Mucosa of stomach (tissue), 1 donor: Measurements from ENCODE around the gene CACNB3.
"Not testable (repeated sequence)": the region's sequence is repeated elsewhere in the genome, so short reads cannot be mapped to it uniquely, and the experiment has no call there.

Experiments
- H3K27me3 ChIP-seq: one replicate; pipeline ENCODE4 v1.7.0; 2013; ENCODE audit warnings: mild to moderate bottlenecking, low read length; ENCODE audit not compliant: control insufficient read depth, insufficient read depth
- H3K36me3 ChIP-seq: one replicate; pipeline ENCODE4 v1.7.0; 2013; ENCODE audit warnings: low read length; ENCODE audit not compliant: control insufficient read depth, insufficient read depth
- H3K4me1 ChIP-seq: one replicate; pipeline ENCODE4 v1.7.0; 2013; ENCODE audit warnings: mild to moderate bottlenecking, low read length; ENCODE audit not compliant: control insufficient read depth, insufficient read depth
- H3K4me3 ChIP-seq: one replicate; pipeline ENCODE4 v1.7.0; 2013; ENCODE audit warnings: low read length
- H3K9ac ChIP-seq: one replicate; pipeline ENCODE4 v1.7.0; 2013; ENCODE audit warnings: mild to moderate bottlenecking, low read length, moderate library complexity
- H3K9me3 ChIP-seq: one replicate; pipeline ENCODE4 v1.7.0; 2013; ENCODE audit warnings: mild to moderate bottlenecking, low read length, moderate library complexity; ENCODE audit not compliant: control insufficient read depth
- donor health status: Pancreatic carcinoma.

Gene CACNB3

DNA sequence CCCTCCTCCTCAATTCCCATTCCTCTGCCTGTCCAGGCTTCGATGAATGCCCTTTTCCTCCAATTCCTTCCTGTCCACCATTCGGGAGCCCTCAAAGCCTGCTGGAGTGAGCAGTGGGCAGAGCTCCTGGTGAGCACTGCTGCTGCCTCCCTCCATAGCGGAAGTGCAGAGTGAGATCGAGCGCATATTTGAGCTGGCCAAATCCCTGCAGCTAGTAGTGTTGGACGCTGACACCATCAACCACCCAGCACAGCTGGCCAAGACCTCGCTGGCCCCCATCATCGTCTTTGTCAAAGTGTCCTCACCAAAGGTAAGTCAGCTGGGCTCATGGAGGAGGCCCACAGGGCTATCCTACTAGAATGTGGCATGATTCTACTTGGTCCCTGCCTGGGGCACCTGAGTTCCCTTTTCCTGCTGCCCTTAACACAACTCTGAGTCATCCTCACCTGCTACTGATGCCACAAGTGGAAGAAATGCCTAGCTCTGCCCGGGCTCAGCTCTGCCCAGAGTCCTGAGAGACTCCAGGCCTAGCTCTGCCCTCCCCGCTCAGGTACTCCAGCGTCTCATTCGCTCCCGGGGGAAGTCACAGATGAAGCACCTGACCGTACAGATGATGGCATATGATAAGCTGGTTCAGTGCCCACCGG is 8.0 kb downstream of the CACNB3 start:
- H3K27me3 ChIP-seq: no peaks in the 10 kb centered on the region
- peaks cover 20% of the 10 kb centered on the region for H3K36me3 ChIP-seq
- H3K4me3 ChIP-seq: no peak overlapping the region
- no peaks in the 10 kb centered on the region for H3K9me3 ChIP-seq
- H3K9ac ChIP-seq: no peak overlapping the region
- peaks cover 12% of the 10 kb centered on the region for H3K4me1 ChIP-seq

DNA sequence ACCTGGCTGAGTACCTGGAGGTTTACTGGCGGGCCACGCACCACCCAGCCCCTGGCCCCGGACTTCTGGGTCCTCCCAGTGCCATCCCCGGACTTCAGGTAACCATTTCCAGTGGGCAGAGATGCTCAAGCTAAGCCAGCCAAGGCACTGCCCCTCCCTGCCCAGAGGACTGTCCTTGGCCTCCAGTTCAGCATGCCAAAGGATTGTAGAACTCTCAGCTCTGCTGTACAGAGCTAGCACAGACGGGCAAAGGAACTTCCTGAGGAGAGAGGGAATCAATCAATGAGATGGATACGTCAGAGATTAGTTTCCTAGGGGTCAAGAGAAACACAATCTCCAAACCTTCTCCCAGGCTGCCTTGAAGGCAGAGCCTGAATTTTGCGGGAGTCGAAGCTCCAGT is 8.7 kb downstream of the CACNB3 start:
- H3K9me3 ChIP-seq: no peaks in the 10 kb centered on the region
- peaks cover 24% of the 10 kb centered on the region for H3K36me3 ChIP-seq
- H3K9ac ChIP-seq: no peak overlapping the region
- H3K4me3 ChIP-seq: no peak overlapping the region
- H3K4me1 ChIP-seq: peaks cover 12% of the 10 kb centered on the region
- H3K27me3 ChIP-seq: no peaks in the 10 kb centered on the region

DNA sequence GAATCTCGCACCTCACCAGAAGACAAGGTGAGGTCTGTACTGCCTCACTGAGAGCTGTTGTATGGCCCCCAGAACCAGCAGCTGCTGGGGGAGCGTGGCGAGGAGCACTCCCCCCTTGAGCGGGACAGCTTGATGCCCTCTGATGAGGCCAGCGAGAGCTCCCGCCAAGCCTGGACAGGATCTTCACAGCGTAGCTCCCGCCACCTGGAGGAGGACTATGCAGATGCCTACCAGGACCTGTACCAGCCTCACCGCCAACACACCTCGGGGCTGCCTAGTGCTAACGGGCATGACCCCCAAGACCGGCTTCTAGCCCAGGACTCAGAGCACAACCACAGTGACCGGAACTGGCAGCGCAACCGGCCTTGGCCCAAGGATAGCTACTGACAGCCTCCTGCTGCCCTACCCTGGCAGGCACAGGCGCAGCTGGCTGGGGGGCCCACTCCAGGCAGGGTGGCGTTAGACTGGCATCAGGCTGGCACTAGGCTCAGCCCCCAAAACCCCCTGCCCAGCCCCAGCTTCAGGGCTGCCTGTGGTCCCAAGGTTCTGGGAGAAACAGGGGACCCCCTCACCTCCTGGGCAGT is 9.3 kb downstream of the CACNB3 start:
- H3K36me3 ChIP-seq: peaks cover 29% of the 10 kb centered on the region
- H3K9me3 ChIP-seq: no peaks in the 10 kb centered on the region
- no peaks in the 10 kb centered on the region for H3K27me3 ChIP-seq
- no peak overlapping the region for H3K4me3 ChIP-seq
- peaks cover 12% of the 10 kb centered on the region for H3K4me1 ChIP-seq
- no peak overlapping the region for H3K9ac ChIP-seq

DNA sequence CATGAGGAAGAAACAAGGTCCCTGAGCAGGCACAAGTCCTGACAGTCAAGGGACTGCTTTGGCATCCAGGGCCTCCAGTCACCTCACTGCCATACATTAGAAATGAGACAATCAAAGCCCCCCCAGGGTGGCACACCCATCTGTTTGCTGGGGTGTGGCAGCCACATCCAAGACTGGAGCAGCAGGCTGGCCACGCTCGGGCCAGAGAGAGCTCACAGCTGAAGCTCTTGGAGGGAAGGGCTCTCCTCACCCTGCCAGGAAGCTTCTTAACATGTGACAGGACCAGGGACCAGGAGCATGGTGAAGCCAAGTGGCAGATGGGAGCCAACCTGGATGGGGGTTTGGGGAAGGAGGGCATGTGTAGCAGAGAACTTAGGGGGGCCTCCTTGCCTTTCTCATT is 10.0 kb downstream of the CACNB3 start:
- no peaks in the 10 kb centered on the region for H3K9me3 ChIP-seq
- H3K4me3 ChIP-seq: no peak overlapping the region
- no peak overlapping the region for H3K9ac ChIP-seq
- H3K36me3 ChIP-seq: peaks cover 30% of the 10 kb centered on the region
- no peaks in the 10 kb centered on the region for H3K27me3 ChIP-seq
- peaks cover 9% of the 10 kb centered on the region for H3K4me1 ChIP-seq

GRCh38 chr12:48828841-48829575 is 10.7 kb downstream of the CACNB3 start:
- H3K36me3 ChIP-seq: peaks cover 30% of the 10 kb centered on the region

GRCh38 chr12:48831257-48831656 is 13.0 kb downstream of the CACNB3 start:
- Histone ChIP-seq H3K27me3 (no peaks in the 10 kb centered on the region), H3K4me1 (no peaks in the 10 kb centered on the region), H3K4me3 (no peak overlapping the region), H3K9me3 (no peaks in the 10 kb centered on the region), H3K9ac (no peak overlapping the region), H3K36me3 (peaks cover 30% of the 10 kb centered on the region)

More at GRCh38 chr12:48828841-48829575, 10.7 kb downstream of the CACNB3 start:
- H3K4me3 ChIP-seq: no peak overlapping the region
- H3K9me3 ChIP-seq: no peaks in the 10 kb centered on the region
- no peaks in the 10 kb centered on the region for H3K27me3 ChIP-seq
- H3K9ac ChIP-seq: no peak overlapping the region
- H3K4me1 ChIP-seq: peaks cover 2% of the 10 kb centered on the region

GRCh38 chr12:48832321-48833060 is 14.2 kb downstream of the CACNB3 start:
- Histone ChIP-seq H3K4me3 (no peak overlapping the region), H3K9me3 (no peaks in the 10 kb centered on the region), H3K36me3 (peaks cover 34% of the 10 kb centered on the region), H3K4me1 (no peaks in the 10 kb centered on the region), H3K9ac (no peak overlapping the region), H3K27me3 (no peaks in the 10 kb centered on the region)

GRCh38 chr12:48838048-48838447 is 19.8 kb downstream of the CACNB3 start:
- Histone ChIP-seq H3K9me3 (no peaks in the 10 kb centered on the region), H3K27me3 (no peaks in the 10 kb centered on the region), H3K9ac (no peak overlapping the region), H3K4me3 (no peak overlapping the region), H3K36me3 (peaks cover 10% of the 10 kb centered on the region), H3K4me1 (no peaks in the 10 kb centered on the region)

- H3K9ac ChIP-seq, H3K9me3 ChIP-seq, H3K27me3 ChIP-seq, H3K4me1 ChIP-seq, H3K4me3 ChIP-seq: not testable (repeated sequence)
- H3K36me3 ChIP-seq: peaks cover 10% of the 10 kb centered on the region
Observed at GRCh38 chr12:48842021-48842420, 23.7 kb downstream of the CACNB3 start.

- H3K9ac ChIP-seq: peak within 1 kb of the TSS; percentile 93
- H3K9me3 ChIP-seq: no peaks in the 10 kb centered on the region
Observed at GRCh38 chr12:48851883-48852733, 33.8 kb downstream of the CACNB3 start, which contains the start of gene DDX23. Gene DDX23, minus strand, starts transcription at chr12:48852163. Its CDS starts 6,381 bp downstream, at chr12:48845782.

More at GRCh38 chr12:48851883-48852733, 33.8 kb downstream of the CACNB3 start, which contains the start of gene DDX23:
- no peaks in the 10 kb centered on the region for H3K36me3 ChIP-seq
- H3K4me3 ChIP-seq: peak within 1 kb of the TSS; percentile 85
- peaks cover 6% of the 10 kb centered on the region for H3K4me1 ChIP-seq
- no peaks in the 10 kb centered on the region for H3K27me3 ChIP-seq
